Measurements from ENCODE around the gene EPS8L2. TPM values are rescaled to one million over a fixed set of nuclear protein-coding genes. Genes with fewer than 3 reads are reported as not detected.
A peak's percentile ranks its signal among the peaks of the same experiment; 100 is the strongest.

The EPS8L2 gene
- total and polyA plus RNA-seq, 9 of the 15 experiments (the other 6 are each of a cell fraction or from before 2014, with no cell fraction given): 0.75 to 17.0 (median 3.7) TPM

DNA sequence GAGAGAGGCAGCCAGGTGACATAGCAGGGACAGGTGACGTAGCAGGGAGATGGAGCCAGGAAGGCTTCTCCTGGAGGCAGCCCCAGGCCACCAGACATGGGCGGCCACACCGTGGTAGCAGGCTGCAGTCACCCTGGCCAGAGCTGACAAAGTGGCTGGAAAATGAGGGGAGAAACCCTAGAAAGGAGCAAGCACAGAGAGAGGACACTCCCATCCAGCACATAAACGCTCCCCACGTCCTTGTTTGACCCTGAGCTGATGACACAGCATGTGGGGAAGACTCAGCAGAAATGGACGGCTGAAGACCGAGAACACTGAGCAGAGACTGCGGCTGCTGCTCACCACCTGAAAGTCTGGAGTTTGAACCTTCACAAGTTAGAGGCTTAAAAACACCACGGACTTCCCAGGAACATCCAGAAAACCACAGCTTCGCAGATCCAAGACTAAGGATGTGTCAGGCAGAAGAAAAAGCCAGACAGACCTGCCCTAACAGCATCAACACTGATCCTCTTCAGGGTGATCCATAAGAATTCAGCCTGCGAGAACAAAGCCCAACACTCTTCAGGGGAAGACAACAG is 40.2 kb upstream of the EPS8L2 start (continued):
- TF ChIP-seq, protein P1, sequence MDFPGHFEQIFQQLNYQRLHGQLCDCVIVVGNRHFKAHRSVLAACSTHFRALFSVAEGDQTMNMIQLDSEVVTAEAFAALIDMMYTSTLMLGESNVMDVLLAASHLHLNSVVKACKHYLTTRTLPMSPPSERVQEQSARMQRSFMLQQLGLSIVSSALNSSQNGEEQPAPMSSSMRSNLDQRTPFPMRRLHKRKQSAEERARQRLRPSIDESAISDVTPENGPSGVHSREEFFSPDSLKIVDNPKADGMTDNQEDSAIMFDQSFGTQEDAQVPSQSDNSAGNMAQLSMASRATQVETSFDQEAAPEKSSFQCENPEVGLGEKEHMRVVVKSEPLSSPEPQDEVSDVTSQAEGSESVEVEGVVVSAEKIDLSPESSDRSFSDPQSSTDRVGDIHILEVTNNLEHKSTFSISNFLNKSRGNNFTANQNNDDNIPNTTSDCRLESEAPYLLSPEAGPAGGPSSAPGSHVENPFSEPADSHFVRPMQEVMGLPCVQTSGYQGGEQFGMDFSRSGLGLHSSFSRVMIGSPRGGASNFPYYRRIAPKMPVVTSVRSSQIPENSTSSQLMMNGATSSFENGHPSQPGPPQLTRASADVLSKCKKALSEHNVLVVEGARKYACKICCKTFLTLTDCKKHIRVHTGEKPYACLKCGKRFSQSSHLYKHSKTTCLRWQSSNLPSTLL (IDR thresholded peaks at IDR 0.05): no peak
- TF ChIP-seq ATF6 (CRISPR knock-in tag; IDR thresholded peaks at IDR 0.05): no peak
- TF ChIP-seq ZNF609 (CRISPR knock-in tag; IDR thresholded peaks at IDR 0.05; ENCODE audit: borderline replicate concordance): no peak
- peak; percentile 11; the same call in 1 of the 2 replicates for TF ChIP-seq ZBTB9 (CRISPR knock-in tag; IDR thresholded peaks at IDR 0.05)
- 0 out of 2 replicates have a peak, but pooled peaks have one; percentile 19 for TF ChIP-seq BHLHE40 (IDR thresholded peaks at IDR 0.05; ENCODE audit: low read length)
- TF ChIP-seq PHF20 (IDR thresholded peaks at IDR 0.05; ENCODE audit: partially characterized antibody): no peak
- TF ChIP-seq ZKSCAN8 (CRISPR knock-in tag; IDR thresholded peaks at IDR 0.05): peak; percentile 75; the same call in 1 of the 2 replicates
- no peak for TF ChIP-seq FOXA1 (IDR thresholded peaks at IDR 0.05; ENCODE audit: borderline replicate concordance)
- no peak for TF ChIP-seq U2AF2 (optimal IDR thresholded peaks at IDR 0.05; ENCODE audit: low read depth, low read length)
- TF ChIP-seq, protein P2, sequence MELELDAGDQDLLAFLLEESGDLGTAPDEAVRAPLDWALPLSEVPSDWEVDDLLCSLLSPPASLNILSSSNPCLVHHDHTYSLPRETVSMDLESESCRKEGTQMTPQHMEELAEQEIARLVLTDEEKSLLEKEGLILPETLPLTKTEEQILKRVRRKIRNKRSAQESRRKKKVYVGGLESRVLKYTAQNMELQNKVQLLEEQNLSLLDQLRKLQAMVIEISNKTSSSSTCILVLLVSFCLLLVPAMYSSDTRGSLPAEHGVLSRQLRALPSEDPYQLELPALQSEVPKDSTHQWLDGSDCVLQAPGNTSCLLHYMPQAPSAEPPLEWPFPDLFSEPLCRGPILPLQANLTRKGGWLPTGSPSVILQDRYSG (tag; conservative IDR thresholded peaks at IDR 0.05; ENCODE audit: low read depth): no peak; the same call in none of the 2 replicates
- no peak for TF ChIP-seq CBX1 (IDR thresholded peaks at IDR 0.05; ENCODE audit: low read depth)
- TF ChIP-seq CBFA2T3 (IDR thresholded peaks at IDR 0.05): no peak
- TF ChIP-seq POLR2AphosphoS5 (IDR thresholded peaks at IDR 0.05; ENCODE audit: control insufficient read depth, insufficient read depth, low read depth, low read length): no peak
- TF ChIP-seq CTBP1 (IDR thresholded peaks at IDR 0.05; ENCODE audit: borderline replicate concordance): peak; percentile 61; the same call in 1 of the 2 replicates
- TF ChIP-seq ZBED1 (IDR thresholded peaks at IDR 0.05): no peak
- TF ChIP-seq POLR2B (IDR thresholded peaks at IDR 0.05; ENCODE audit: low read depth, partially characterized antibody): peak; percentile 53
- no peak for TF ChIP-seq ATF1 (CRISPR knock-in tag; IDR thresholded peaks at IDR 0.05)
- TF ChIP-seq ATF1 (tag; IDR thresholded peaks at IDR 0.05): peak; percentile 63
